Esophagus mucosa (tissue), 1 donor: ENCODE data around the gene MIB2. TPM values are rescaled to one million over a fixed set of nuclear protein-coding genes. Genes with fewer than 3 reads are reported as not detected.

Experiments
- total RNA-seq: library from RNA; stranded (reverse); gene quantifications from one replicate; pipeline ENCODE4 v1.2.4, GENCODE V29; 2023
- donor health status: DM: yes; HTN: yes; CAD: no.

The MIB2 gene
- total RNA-seq, 1 donor from 2014 or later: 87.5 TPM

Other genes starting within 250 kb of the MIB2 start
- gene AURKAIP1, start 240.3 kb upstream of the MIB2 start, total RNA-seq: 117 TPM
- gene CCNL2, start 216.2 kb upstream of the MIB2 start, total RNA-seq: 58.3 TPM
- 89.2 TPM for gene MRPL20, start 208.2 kb upstream of the MIB2 start, total RNA-seq
- gene ANKRD65, start 194.2 kb upstream of the MIB2 start, total RNA-seq: 11.9 TPM
- 29.4 TPM for gene VWA1, start 179.8 kb upstream of the MIB2 start, total RNA-seq
- gene ATAD3C, start 165.8 kb upstream of the MIB2 start, total RNA-seq: 2.1 TPM
- 13.7 TPM for gene ATAD3B, start 143.7 kb upstream of the MIB2 start, total RNA-seq
- gene ATAD3A, start 103.3 kb upstream of the MIB2 start, total RNA-seq: 23.2 TPM
- not detected for gene TMEM240, start 74.9 kb upstream of the MIB2 start, total RNA-seq
- gene SSU72, start 40.6 kb upstream of the MIB2 start, total RNA-seq: 106 TPM
- 5.7 TPM for gene FNDC10, start 15.4 kb upstream of the MIB2 start, total RNA-seq
- 0.92 TPM for gene MMP23B, start 16.7 kb downstream of the MIB2 start, total RNA-seq
- 10.9 TPM for gene CDK11B, start 43.5 kb downstream of the MIB2 start, total RNA-seq
- gene SLC35E2B, start 77.3 kb downstream of the MIB2 start, total RNA-seq: 17.4 TPM
- gene CDK11A, start 108.9 kb downstream of the MIB2 start, total RNA-seq: 15.7 TPM
- gene NADK, start 163.0 kb downstream of the MIB2 start, total RNA-seq: 31.8 TPM